IMR-90 (cell line): ENCODE results near the gene SLC24A3.

Source experiments
- CEBPB ChIP-seq: IDR thresholded peaks from 2 replicates; pipeline ENCODE4 v1.6.1; 2012; ENCODE audit warnings: low read depth, low read length, improper control_type of control experiment
- CHD1 ChIP-seq: IDR thresholded peaks from 2 replicates; pipeline ENCODE4 v1.6.1; 2012; ENCODE audit warnings: low read depth, low read length, improper control_type of control experiment
- NFE2L2 ChIP-seq: fragments of 150-350 bp; IDR thresholded peaks from 2 replicates; pipeline ENCODE4 v1.6.1; 2016; ENCODE audit warnings: low read depth, mild to moderate bottlenecking, low read length
- POLR2A ChIP-seq: IDR thresholded peaks from 2 replicates; pipeline ENCODE4 v1.6.1; 2012; ENCODE audit warnings: mild to moderate bottlenecking, low read depth, low read length
- RAD21 ChIP-seq: IDR thresholded peaks from 2 replicates; pipeline ENCODE4 v1.6.1; 2012; ENCODE audit warnings: low read length, improper control_type of control experiment
- SMC3 ChIP-seq: fragments of 150-350 bp; IDR thresholded peaks from 2 replicates; pipeline ENCODE4 v1.6.1; 2016; ENCODE audit warnings: low read depth, mild to moderate bottlenecking, antibody characterized with exemption, low read length, moderate library complexity
- TF ChIP-seq, protein P1 (sequence below): conservative IDR thresholded peaks from 2 replicates; pipeline ENCODE4 v1.5.1; 2012; ENCODE audit warnings: mild to moderate bottlenecking, low read depth, low read length, improper control_type of control experiment
- TF ChIP-seq, protein P2 (sequence below): fragments of 150-350 bp; IDR thresholded peaks from 2 replicates; pipeline ENCODE4 v1.6.1; 2017; ENCODE audit warnings: mild to moderate bottlenecking, antibody characterized with exemption, low read length, low read depth

DNA sequence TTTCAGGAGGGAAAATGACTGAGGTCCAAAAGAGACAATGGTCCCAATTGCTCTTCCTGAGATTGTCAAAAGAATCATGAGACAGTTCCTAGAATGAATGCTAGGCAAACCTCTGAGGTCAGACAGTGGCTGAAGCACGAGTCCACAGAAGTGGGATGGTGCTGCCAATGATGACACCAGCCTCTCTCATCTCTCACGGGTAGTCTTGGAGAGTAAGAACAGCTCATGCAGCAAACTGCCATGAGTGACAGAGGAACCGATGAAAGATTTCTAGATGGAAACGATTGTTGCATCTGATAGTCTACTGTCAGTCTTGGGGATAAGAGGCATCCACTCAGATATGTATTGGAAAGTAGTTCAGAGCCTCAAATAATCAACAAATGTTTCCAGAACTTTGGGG is 188.7 kb downstream of the SLC24A3 start:
- TF ChIP-seq CHD1 (no peak), RAD21 (no peak), SMC3 (no peak), POLR2A (no peak), NFE2L2 (no peak), CEBPB (no peak)
- TF ChIP-seq, protein P1, sequence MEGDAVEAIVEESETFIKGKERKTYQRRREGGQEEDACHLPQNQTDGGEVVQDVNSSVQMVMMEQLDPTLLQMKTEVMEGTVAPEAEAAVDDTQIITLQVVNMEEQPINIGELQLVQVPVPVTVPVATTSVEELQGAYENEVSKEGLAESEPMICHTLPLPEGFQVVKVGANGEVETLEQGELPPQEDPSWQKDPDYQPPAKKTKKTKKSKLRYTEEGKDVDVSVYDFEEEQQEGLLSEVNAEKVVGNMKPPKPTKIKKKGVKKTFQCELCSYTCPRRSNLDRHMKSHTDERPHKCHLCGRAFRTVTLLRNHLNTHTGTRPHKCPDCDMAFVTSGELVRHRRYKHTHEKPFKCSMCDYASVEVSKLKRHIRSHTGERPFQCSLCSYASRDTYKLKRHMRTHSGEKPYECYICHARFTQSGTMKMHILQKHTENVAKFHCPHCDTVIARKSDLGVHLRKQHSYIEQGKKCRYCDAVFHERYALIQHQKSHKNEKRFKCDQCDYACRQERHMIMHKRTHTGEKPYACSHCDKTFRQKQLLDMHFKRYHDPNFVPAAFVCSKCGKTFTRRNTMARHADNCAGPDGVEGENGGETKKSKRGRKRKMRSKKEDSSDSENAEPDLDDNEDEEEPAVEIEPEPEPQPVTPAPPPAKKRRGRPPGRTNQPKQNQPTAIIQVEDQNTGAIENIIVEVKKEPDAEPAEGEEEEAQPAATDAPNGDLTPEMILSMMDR = no peak
- TF ChIP-seq, protein P2, sequence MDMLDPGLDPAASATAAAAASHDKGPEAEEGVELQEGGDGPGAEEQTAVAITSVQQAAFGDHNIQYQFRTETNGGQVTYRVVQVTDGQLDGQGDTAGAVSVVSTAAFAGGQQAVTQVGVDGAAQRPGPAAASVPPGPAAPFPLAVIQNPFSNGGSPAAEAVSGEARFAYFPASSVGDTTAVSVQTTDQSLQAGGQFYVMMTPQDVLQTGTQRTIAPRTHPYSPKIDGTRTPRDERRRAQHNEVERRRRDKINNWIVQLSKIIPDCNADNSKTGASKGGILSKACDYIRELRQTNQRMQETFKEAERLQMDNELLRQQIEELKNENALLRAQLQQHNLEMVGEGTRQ = no peak
